ENCODE results near the gene ZFYVE19. TPM values are rescaled to one million over a fixed set of nuclear protein-coding genes. Genes with fewer than 3 reads are reported as not detected.

Gene ZFYVE19
- polyA plus RNA-seq, 1 donor = 25.6 TPM

DNA sequence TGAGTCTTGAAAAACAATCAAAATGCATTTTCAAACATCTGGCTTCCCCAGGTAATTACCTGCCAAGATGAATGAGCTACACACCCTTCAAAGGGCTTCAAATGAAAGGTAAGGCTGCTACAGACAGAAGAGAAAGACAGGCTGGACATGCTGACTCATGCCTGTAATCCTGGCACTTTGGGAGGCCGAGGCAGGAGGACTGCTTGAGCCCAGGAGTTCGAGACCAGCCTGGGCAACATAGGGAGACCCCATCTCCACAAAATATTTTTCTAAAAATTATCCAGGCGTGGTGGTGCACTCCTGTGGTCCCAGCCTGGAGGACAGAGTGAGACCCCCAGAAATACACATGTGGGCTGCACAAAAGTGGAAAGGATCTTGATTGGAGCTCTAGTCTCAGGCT, 14.5 kb upstream of the ZFYVE19 start:
- H3K4me1 ChIP-seq (ENCODE audit: control insufficient read depth, insufficient read depth, low read length) = peaks cover 13% of the 10 kb centered on the region
- H3K36me3 ChIP-seq (ENCODE audit: control insufficient read depth, insufficient read depth, low read length) = peaks cover 9% of the 10 kb centered on the region
- no peak overlapping the region for H3K27ac ChIP-seq (ENCODE audit: low read length)
- no peaks in the 10 kb centered on the region for H3K9me3 ChIP-seq (ENCODE audit: control insufficient read depth, low read depth, low read length)
- H3K4me3 ChIP-seq (ENCODE audit: low read length) = no peak overlapping the region
- no CpG with 5 or more reads among the region's 3 CpGs for WGBS (ENCODE audit: insufficient coverage, low lambda C conversion rate)
- DNase-seq = no peak
- H3K27me3 ChIP-seq (ENCODE audit: control insufficient read depth, insufficient read depth, low read length) = no peaks in the 10 kb centered on the region

DNA sequence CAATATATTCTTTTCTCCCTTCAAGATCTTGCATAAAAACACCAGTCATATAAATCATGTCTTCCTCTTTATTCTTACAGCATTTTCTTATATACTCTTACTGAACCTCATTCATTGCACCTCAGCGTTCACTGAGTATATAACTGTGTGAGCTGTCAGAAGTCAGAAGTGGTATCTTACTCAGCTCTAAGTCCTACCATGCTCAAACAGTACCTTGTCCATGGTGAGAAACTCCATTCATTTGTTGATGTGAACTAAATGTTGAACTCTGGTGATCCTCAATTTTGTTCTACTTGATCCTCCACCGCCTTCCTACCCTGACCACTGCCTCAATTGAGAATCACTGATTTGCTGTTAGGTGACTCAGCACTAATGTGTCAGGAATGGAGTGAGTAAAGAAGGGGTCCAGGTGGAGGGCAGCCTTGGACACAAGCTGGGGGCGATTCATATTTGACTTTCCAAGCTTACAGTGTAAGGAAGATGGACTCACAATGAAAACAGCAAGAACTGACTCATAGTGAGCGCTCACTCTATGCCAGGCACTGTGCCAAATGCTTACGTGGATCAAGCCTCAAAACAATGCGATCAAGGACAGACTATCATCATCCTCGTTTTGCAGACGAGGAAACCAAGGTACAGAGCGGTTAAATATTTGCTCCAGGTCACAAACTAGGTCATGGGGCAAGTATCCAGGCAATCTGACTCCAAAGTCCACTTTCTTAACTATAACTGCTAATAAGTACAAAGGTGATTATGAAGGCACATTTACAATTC, 13.5 kb upstream of the ZFYVE19 start:
- Histone ChIP-seq H3K27ac (ENCODE audit: low read length) (peak overlapping the region; percentile 65), H3K4me1 (ENCODE audit: control insufficient read depth, insufficient read depth, low read length) (peaks cover 5% of the 10 kb centered on the region), H3K27me3 (ENCODE audit: control insufficient read depth, insufficient read depth, low read length) (no peaks in the 10 kb centered on the region), H3K9me3 (ENCODE audit: control insufficient read depth, low read depth, low read length) (no peaks in the 10 kb centered on the region), H3K4me3 (ENCODE audit: low read length) (no peak overlapping the region), H3K36me3 (ENCODE audit: control insufficient read depth, insufficient read depth, low read length) (peaks cover 9% of the 10 kb centered on the region)
- DNase-seq = peak; percentile 80 to 91
- 67% methylated on average over 1 of the region's 9 CpGs for WGBS (ENCODE audit: insufficient coverage, low lambda C conversion rate)

DNA sequence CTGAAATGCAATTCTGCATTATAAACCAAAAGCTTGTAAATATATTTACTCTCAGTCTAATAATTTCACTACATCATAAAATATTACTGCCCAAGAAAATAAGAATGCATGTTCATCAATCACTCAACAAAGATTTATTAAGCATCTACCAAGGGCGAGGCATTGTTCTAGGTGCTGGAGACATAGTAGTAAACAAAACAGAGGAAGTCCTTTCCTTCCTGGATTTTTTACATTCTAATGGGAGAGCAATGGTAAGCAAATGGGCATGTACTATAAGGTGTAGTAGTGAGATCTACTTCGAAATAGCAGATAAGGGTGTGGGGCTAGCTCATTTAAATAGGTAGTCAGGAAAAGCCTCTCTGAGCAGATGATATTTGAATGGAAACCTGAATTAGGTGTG, 10.8 kb upstream of the ZFYVE19 start:
- no CpG with 5 or more reads among the region's 2 CpGs for WGBS (ENCODE audit: insufficient coverage, low lambda C conversion rate)
- Histone ChIP-seq H3K9me3 (ENCODE audit: control insufficient read depth, low read depth, low read length) (no peaks in the 10 kb centered on the region), H3K36me3 (ENCODE audit: control insufficient read depth, insufficient read depth, low read length) (peaks cover 18% of the 10 kb centered on the region), H3K27ac (ENCODE audit: low read length) (no peak overlapping the region), H3K4me1 (ENCODE audit: control insufficient read depth, insufficient read depth, low read length) (peaks cover 5% of the 10 kb centered on the region), H3K27me3 (ENCODE audit: control insufficient read depth, insufficient read depth, low read length) (no peaks in the 10 kb centered on the region), H3K4me3 (ENCODE audit: low read length) (no peak overlapping the region)
- no peak for DNase-seq

DNA sequence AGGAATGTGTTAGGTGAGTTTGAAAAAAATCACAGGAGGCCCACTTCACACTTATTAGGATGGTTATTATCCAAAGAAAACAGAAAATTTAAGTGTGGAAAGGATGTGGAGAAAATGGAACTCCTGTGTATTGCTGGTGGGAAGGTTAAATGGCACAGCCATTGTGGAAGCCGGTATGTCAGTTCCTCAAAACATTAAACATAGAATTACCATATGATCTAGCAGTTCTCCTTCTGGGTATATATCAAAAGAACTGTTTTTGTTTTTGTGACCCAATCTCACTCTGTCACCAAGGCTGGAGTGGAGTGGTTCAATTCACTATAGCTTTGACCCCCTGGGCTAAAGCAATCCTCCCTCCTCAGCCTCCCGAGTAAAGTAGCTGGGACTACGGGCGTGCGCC, 10.4 kb upstream of the ZFYVE19 start:
- no peak overlapping the region for H3K4me3 ChIP-seq (ENCODE audit: low read length)
- H3K36me3 ChIP-seq (ENCODE audit: control insufficient read depth, insufficient read depth, low read length) = peaks cover 19% of the 10 kb centered on the region
- H3K9me3 ChIP-seq (ENCODE audit: control insufficient read depth, low read depth, low read length) = no peaks in the 10 kb centered on the region
- H3K4me1 ChIP-seq (ENCODE audit: control insufficient read depth, insufficient read depth, low read length) = peaks cover 5% of the 10 kb centered on the region
- WGBS (ENCODE audit: insufficient coverage, low lambda C conversion rate) = 100% methylated on average over 1 of the region's 5 CpGs
- H3K27me3 ChIP-seq (ENCODE audit: control insufficient read depth, insufficient read depth, low read length) = no peaks in the 10 kb centered on the region
- no peak for DNase-seq
- H3K27ac ChIP-seq (ENCODE audit: low read length) = no peak overlapping the region

DNA sequence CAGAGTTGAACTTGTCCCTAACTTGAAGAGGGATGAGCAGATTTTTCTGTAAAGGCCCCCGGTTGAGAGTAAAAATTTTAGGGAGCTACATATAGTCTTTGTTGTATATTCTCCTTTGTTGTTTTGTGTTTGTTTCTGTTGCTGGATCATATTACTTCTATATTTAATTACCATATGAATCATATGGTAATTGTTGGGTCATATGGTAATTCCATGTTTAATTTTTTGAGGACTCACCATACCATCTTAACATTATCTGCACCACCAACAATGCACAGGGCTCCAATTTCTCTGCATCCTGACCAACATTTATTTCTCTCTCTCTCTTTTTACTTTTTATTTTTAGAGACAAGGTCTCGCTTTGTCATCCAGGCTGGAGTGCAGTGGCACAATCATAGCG, 7.4 kb upstream of the ZFYVE19 start:
- WGBS (ENCODE audit: insufficient coverage, low lambda C conversion rate) = 92% methylated on average over 2 of the region's 3 CpGs
- Histone ChIP-seq H3K27ac (ENCODE audit: low read length) (no peak overlapping the region), H3K4me3 (ENCODE audit: low read length) (no peak overlapping the region), H3K9me3 (ENCODE audit: control insufficient read depth, low read depth, low read length) (no peaks in the 10 kb centered on the region), H3K27me3 (ENCODE audit: control insufficient read depth, insufficient read depth, low read length) (no peaks in the 10 kb centered on the region), H3K4me1 (ENCODE audit: control insufficient read depth, insufficient read depth, low read length) (no peaks in the 10 kb centered on the region), H3K36me3 (ENCODE audit: control insufficient read depth, insufficient read depth, low read length) (peaks cover 15% of the 10 kb centered on the region)
- DNase-seq = no peak

DNA sequence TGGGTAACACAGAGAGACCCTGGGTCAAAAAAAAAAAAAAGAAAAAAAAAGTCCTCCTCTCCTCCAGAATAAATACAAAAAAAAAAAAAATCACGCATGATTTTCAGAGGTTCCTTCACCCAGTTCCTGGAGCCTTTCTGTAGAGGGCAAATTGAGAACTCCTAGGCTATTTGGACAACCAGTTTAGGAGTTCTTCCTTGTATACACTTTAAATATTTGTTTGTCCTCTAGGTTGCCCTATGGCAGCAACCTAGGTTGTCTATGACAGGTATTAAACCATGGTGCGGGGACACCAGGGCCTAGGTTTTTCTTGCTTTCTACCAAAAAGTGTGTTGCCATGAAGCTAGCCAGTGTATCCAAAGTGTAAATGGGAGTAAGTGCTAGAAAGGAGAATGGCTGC, 3.8 kb upstream of the ZFYVE19 start:
- H3K27ac ChIP-seq (ENCODE audit: low read length) = no peak overlapping the region
- peaks cover 15% of the 10 kb centered on the region for H3K36me3 ChIP-seq (ENCODE audit: control insufficient read depth, insufficient read depth, low read length)
- peaks cover 7% of the 10 kb centered on the region for H3K4me1 ChIP-seq (ENCODE audit: control insufficient read depth, insufficient read depth, low read length)
- WGBS (ENCODE audit: insufficient coverage, low lambda C conversion rate) = no CpG with 5 or more reads among the region's 2 CpGs
- H3K4me3 ChIP-seq (ENCODE audit: low read length) = no peak overlapping the region
- H3K9me3 ChIP-seq (ENCODE audit: control insufficient read depth, low read depth, low read length) = no peaks in the 10 kb centered on the region
- no peaks in the 10 kb centered on the region for H3K27me3 ChIP-seq (ENCODE audit: control insufficient read depth, insufficient read depth, low read length)
- no peak for DNase-seq

DNA sequence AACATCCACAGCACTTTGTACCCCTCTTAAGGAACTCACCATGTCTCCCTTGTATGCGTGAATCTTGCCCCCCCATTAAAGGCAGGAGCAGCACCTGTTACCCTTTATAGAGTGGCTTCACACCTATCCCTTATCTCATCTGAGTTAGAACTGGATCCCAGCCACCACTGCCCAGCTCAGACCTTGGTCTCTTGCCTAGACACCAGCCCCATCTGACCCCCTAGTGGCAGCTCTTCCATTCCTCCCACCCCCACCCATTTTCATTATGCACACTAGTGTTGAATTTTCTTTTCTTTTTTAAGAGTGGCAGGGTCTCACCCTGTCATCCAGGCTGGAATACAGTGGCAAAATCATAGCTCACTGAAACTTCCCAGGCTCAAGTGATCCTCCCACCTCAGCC, 3.2 kb upstream of the ZFYVE19 start:
- Histone ChIP-seq H3K27me3 (ENCODE audit: control insufficient read depth, insufficient read depth, low read length) (no peaks in the 10 kb centered on the region), H3K36me3 (ENCODE audit: control insufficient read depth, insufficient read depth, low read length) (peaks cover 15% of the 10 kb centered on the region), H3K4me3 (ENCODE audit: low read length) (no peak overlapping the region), H3K9me3 (ENCODE audit: control insufficient read depth, low read depth, low read length) (no peaks in the 10 kb centered on the region), H3K4me1 (ENCODE audit: control insufficient read depth, insufficient read depth, low read length) (peaks cover 10% of the 10 kb centered on the region), H3K27ac (ENCODE audit: low read length) (no peak overlapping the region)
- no peak for DNase-seq
- WGBS (ENCODE audit: insufficient coverage, low lambda C conversion rate) = no CpG with 5 or more reads among the region's 1 CpG

DNA sequence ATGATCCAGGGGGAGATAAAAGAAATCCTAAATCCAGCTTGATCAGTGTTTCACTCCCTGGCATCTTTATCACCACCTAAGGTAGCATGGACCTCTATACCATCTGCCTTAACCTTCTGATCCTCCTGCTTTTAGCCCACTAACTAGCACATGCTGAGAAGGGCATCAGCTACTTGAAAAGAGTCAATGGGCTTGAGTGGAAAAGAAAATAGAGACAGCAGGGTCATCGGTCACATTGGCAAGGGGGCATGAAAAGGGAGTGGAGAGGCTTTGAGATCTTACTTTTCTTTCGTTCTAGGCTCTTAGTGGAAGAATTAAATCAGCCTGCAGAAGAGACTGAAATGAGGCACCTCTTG, 239 bp upstream of the ZFYVE19 start:
- H3K27ac ChIP-seq (ENCODE audit: low read length) = peak overlapping the region; percentile 89
- DNase-seq = no peak
- H3K9me3 ChIP-seq (ENCODE audit: control insufficient read depth, low read depth, low read length) = no peaks in the 10 kb centered on the region
- WGBS (ENCODE audit: insufficient coverage, low lambda C conversion rate) = no CpG with 5 or more reads among the region's 2 CpGs
- H3K27me3 ChIP-seq (ENCODE audit: control insufficient read depth, insufficient read depth, low read length) = no peaks in the 10 kb centered on the region
- peaks cover 10% of the 10 kb centered on the region for H3K4me1 ChIP-seq (ENCODE audit: control insufficient read depth, insufficient read depth, low read length)
- peaks cover 24% of the 10 kb centered on the region for H3K36me3 ChIP-seq (ENCODE audit: control insufficient read depth, insufficient read depth, low read length)
- H3K4me3 ChIP-seq (ENCODE audit: low read length) = peak overlapping the region; percentile 76

DNA sequence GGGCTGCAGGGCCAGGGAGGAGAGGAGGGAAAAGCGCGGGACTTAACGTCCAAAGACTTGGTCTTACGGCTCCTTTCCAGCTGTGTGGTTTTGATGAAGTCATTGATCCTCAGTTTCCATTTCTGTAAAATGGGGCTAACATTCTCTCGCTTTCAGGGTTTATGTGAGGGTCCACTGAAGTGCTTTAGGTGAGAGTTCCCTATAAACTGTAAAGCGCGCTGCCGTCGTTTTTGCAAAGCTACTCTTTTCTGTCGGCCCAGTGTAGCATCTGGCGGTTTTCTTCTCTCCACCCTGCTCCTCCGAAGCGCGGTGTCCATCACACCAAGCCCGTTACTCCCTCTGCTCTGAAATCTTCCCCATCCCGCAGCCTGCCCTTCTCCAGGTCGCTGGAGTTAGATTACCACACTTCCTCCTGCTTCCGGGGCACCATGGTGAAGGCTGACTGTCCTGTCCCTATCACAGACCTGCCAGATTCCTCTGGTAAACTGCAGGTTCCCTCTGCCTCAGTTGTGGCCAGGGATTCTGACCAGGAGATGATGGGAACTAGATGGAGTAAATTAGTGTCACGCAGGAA, 1.1 kb downstream of the ZFYVE19 start:
- DNase-seq = no peak
- Histone ChIP-seq H3K27me3 (ENCODE audit: control insufficient read depth, insufficient read depth, low read length) (no peaks in the 10 kb centered on the region), H3K9me3 (ENCODE audit: control insufficient read depth, low read depth, low read length) (no peaks in the 10 kb centered on the region), H3K27ac (ENCODE audit: low read length) (peak overlapping the region; percentile 89), H3K4me3 (ENCODE audit: low read length) (peak overlapping the region; percentile 76), H3K4me1 (ENCODE audit: control insufficient read depth, insufficient read depth, low read length) (peaks cover 10% of the 10 kb centered on the region), H3K36me3 (ENCODE audit: control insufficient read depth, insufficient read depth, low read length) (peaks cover 27% of the 10 kb centered on the region)
- 20% methylated on average over 1 of the region's 19 CpGs for WGBS (ENCODE audit: insufficient coverage, low lambda C conversion rate)

DNA sequence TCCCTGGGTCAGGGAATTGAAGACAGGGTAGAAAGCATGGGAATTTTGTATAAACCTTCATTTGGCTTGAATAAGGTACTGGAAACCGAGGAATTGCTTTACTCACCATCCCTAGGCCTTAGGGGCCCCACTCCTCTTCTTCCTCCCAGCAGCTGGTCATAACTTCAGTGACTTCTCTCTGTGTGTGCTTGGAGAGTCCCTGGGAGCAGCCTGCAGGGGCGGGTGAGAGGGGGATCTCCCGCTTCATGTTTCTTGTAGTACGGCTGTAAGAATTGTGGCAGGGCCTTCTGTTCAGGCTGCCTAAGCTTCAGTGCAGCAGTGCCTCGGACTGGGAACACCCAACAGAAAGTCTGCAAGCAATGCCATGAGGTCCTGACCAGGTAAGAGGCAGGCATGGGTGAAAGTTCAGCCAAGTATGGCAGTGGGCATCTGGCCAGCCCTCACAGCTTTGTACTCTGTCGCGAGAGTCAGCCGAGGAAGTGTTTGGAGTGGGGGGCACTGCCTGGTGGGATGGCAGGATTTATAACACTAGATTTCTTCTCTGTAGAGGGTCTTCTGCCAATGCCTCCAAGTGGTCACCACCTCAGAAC, 2.1 kb downstream of the ZFYVE19 start:
- no peak for DNase-seq
- no peak overlapping the region for H3K4me3 ChIP-seq (ENCODE audit: low read length)
- peaks cover 10% of the 10 kb centered on the region for H3K4me1 ChIP-seq (ENCODE audit: control insufficient read depth, insufficient read depth, low read length)
- no peaks in the 10 kb centered on the region for H3K27me3 ChIP-seq (ENCODE audit: control insufficient read depth, insufficient read depth, low read length)
- no CpG with 5 or more reads among the region's 8 CpGs for WGBS (ENCODE audit: insufficient coverage, low lambda C conversion rate)
- no peaks in the 10 kb centered on the region for H3K9me3 ChIP-seq (ENCODE audit: control insufficient read depth, low read depth, low read length)
- peaks cover 36% of the 10 kb centered on the region for H3K36me3 ChIP-seq (ENCODE audit: control insufficient read depth, insufficient read depth, low read length)
- no peak overlapping the region for H3K27ac ChIP-seq (ENCODE audit: low read length)
